ENCODE measurements around the gene HS6ST2.
A peak's percentile ranks its signal among the peaks of the same experiment; 100 is the strongest.

HS6ST2 gene

DNA sequence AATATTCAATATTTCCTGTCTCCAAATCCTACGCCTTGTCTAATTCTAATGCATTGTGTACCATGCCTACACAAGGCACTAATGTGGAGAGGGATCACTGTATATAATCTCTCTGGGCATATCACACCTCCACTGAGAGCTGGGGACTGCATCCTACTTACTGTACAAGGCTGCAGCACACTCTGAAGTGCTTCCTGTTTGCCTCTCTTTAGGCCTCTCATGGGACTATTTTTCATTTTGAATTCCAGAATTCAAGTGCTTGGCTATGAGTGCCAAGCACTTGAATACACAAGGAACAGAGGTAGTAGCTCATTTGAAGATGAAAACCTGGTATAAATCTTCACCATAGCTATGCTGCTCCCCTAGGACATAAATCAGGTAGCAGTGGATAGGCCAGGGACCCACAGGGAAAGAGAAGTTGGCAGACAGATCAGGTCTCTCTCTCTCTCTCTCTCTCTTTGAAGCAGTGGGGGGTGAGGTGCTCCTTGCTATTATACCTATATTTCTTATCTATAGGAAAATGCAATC lies 239.9 kb downstream of the HS6ST2 start:
- no peak overlapping the region for H3K27ac ChIP-seq
- TF ChIP-seq, protein P1, sequence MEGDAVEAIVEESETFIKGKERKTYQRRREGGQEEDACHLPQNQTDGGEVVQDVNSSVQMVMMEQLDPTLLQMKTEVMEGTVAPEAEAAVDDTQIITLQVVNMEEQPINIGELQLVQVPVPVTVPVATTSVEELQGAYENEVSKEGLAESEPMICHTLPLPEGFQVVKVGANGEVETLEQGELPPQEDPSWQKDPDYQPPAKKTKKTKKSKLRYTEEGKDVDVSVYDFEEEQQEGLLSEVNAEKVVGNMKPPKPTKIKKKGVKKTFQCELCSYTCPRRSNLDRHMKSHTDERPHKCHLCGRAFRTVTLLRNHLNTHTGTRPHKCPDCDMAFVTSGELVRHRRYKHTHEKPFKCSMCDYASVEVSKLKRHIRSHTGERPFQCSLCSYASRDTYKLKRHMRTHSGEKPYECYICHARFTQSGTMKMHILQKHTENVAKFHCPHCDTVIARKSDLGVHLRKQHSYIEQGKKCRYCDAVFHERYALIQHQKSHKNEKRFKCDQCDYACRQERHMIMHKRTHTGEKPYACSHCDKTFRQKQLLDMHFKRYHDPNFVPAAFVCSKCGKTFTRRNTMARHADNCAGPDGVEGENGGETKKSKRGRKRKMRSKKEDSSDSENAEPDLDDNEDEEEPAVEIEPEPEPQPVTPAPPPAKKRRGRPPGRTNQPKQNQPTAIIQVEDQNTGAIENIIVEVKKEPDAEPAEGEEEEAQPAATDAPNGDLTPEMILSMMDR (conservative IDR thresholded peaks at IDR 0.05) = no peak
- TF ChIP-seq ZFX (IDR thresholded peaks at IDR 0.05) = no peak

DNA sequence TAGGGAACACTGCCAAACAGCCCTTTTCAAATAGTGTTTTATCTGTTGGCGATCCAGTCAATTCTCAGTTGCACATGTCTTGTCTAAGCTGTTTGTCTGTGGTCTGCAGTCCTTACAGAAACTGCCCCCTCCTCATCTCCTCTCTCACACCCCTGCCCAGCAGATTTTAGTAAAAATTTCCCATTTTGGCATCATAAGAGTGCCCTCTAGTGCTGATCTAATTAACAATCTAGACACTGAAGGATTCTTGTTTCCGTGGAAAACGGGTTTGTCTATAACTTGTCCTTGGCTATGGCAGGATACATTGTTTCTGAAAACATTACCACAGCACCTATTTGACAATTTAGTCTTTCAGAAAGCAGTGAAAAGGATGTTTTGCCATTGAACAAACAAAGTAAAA lies 242.4 kb downstream of the HS6ST2 start:
- H3K27ac ChIP-seq = no peak overlapping the region
- no peak for TF ChIP-seq ZFX (IDR thresholded peaks at IDR 0.05)
- TF ChIP-seq, protein P1 (conservative IDR thresholded peaks at IDR 0.05) = peak; percentile 53

DNA sequence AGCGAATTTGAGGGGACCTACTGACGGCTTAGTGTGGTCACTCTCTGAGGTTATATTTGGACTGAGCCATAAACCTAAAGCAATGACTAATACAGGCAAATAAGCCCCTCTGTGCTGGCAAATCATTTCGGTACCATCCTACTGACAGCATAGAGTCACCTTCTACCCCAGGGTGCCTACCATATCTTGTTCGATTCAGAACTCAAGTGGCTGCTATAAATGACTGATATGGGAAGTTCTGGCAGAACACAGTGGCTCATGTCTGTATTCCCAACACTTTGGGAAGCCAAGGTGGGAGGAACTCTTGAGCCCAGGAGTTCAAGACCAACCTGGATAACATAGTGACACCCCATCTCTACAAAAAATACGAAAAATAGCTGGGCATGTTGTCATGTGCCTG lies 243.5 kb downstream of the HS6ST2 start:
- H3K27ac ChIP-seq = no peak overlapping the region
- TF ChIP-seq, protein P1 (conservative IDR thresholded peaks at IDR 0.05) = no peak
- no peak for TF ChIP-seq ZFX (IDR thresholded peaks at IDR 0.05)

DNA sequence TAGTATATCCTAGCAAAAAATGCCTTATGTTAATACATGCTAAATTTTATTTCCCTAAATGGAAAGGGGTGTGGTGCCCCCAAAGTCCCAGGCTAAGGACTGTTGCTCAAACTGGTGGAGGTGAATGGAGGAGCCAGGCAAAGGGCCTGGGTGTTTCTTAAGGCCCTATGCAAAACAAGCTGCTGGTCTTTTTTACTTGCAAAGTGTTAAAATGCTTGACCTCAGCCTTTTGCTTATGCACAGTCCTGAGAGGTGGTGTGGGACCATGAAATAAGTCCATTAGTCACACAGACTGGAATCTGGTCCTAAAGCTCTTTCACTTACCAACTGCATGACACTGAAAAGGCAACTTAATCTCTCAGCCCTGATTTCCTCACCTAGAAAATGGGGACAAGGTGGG lies 246.1 kb downstream of the HS6ST2 start:
- TF ChIP-seq, protein P1 (conservative IDR thresholded peaks at IDR 0.05) = no peak
- TF ChIP-seq ZFX (IDR thresholded peaks at IDR 0.05) = no peak
- H3K27ac ChIP-seq = no peak overlapping the region

DNA sequence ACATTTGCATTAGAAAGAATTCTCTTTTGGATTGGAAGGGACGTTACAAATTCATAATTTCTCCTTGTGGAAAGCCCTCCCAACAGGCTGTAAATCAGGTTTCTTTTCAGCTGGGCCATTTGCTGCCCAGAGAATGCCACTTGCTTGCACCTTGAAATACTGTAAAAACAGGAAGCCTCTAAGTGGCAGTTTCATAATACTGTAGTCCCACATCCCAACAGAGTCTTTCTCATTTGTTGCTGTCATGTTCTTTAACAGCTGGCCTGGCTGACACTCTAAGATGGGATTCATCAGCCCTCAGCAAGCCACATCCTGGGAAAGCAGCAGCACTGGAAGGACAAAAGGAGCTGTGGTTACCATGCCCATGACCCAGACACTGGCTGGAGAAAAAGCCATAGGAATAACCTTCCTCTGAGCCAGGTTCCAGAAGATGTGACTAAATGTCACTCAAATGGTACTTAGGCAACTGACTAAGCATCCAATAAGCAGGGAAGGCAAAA lies 247.7 kb downstream of the HS6ST2 start:
- TF ChIP-seq, protein P1 (conservative IDR thresholded peaks at IDR 0.05) = no peak
- no peak for TF ChIP-seq ZFX (IDR thresholded peaks at IDR 0.05)

DNA sequence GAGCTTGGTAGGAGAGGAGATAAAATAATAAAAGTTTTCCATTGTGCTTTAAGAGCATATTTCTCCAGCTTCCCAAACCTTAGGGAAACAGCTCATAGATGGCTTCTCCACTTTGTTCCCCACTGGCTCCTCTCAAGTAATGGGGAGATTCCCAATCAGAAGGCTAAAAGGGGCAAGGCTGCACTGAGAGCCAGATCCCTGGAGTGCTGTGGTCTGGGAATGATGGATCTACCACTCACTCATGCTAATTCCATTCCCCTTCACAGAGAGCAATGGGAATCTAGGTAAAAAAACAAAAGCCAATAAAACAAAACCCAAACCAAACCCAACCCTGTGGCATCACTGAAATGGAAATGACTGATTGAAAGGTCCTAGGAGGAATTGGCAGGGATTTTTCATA lies 249.9 kb downstream of the HS6ST2 start:
- no peak overlapping the region for H3K27ac ChIP-seq
- TF ChIP-seq, protein P1 (conservative IDR thresholded peaks at IDR 0.05) = no peak
- TF ChIP-seq ZFX (IDR thresholded peaks at IDR 0.05) = no peak

More for the DNA sequence above, 247.7 kb downstream of the HS6ST2 start:
- H3K27ac ChIP-seq = no peak overlapping the region

DNA sequence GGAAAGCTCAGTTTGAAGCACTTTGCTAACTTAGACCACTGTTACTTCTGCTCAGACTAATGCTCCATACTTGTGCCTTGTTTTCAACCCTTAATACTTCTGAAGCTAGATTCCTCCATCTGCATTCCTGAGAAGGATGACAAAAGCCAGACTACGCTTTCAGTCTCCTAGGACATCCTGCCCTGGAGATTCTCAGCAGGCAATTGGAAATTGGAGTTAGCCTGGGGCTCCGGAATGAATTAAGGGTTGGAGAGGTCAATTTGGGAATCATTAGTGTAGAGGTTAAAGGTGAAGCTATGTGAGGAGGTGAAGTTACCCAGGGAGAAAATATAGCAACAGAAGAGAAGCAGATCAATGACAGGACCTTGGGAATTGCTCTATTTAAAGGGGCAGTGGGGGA lies 253.7 kb downstream of the HS6ST2 start:
- H3K27ac ChIP-seq = no peak overlapping the region
- no peak for TF ChIP-seq ZFX (IDR thresholded peaks at IDR 0.05)
- TF ChIP-seq, protein P1 (conservative IDR thresholded peaks at IDR 0.05) = no peak
